ENCODE data around the gene PPP2R5C.
"Not testable (repeated sequence)": the region's sequence is repeated elsewhere in the genome, so short reads cannot be mapped to it uniquely, and the experiment has no call there.

PPP2R5C gene

DNA sequence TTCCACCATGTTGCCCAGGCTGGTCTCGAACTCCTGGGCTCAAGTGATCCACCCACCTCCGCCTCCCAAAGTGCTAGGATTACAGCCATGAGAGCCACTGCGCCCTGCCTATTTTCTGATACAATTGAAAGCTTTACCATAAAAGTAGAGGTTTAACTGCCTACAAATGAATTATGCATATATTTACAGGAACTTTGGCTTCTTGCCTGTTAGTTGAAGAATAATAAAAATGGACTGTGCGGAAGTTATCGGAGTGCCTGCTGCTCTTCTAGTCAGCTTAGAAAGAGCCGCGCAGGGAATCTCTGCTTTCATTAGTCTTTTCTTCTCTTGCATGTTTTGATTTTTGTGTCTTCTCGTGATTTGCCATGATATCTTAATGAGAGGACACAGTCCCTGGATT lies 34.5 kb downstream of the PPP2R5C start:
- in situ Hi-C loops (cut with HindIII; ENCODE audit: low pct_ligation_motif_present, low sequenced_read_pairs) = no loop called here
- TF ChIP-seq, protein P1, sequence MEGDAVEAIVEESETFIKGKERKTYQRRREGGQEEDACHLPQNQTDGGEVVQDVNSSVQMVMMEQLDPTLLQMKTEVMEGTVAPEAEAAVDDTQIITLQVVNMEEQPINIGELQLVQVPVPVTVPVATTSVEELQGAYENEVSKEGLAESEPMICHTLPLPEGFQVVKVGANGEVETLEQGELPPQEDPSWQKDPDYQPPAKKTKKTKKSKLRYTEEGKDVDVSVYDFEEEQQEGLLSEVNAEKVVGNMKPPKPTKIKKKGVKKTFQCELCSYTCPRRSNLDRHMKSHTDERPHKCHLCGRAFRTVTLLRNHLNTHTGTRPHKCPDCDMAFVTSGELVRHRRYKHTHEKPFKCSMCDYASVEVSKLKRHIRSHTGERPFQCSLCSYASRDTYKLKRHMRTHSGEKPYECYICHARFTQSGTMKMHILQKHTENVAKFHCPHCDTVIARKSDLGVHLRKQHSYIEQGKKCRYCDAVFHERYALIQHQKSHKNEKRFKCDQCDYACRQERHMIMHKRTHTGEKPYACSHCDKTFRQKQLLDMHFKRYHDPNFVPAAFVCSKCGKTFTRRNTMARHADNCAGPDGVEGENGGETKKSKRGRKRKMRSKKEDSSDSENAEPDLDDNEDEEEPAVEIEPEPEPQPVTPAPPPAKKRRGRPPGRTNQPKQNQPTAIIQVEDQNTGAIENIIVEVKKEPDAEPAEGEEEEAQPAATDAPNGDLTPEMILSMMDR (IDR thresholded peaks at IDR 0.05; ENCODE audit: low read depth, low read length, missing control alignments) = no peak
- Histone ChIP-seq H3K27ac (no peak overlapping the region), H3K4me3 (ENCODE audit: low read depth, low read length) (no peak overlapping the region), H3K36me3 (replicated peaks) (no peaks in the 10 kb centered on the region), H3K27me3 (replicated peaks) (no peaks in the 10 kb centered on the region)
- DNase-seq = no peak

DNA sequence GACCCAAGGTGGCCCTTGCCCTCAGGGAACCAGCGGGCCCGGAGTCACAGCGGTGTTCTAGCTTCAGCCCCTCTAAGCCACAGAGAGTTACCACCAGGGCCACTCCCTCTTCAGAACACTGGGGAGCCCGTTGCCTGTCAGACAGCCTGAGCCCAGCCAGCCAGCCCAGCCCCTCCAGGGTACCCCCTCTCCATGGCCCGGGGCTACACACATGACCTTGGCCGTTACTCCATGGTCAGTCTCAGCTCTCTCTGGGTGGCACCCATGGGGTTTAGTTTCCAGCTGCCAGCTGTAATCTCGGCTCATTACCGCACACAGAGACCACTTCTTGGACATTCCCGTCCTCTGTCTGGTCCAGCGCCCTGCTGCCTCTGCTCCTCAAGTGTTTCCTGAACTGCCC lies 35.0 kb downstream of the PPP2R5C start:
- Histone ChIP-seq H3K27me3 (replicated peaks) (no peaks in the 10 kb centered on the region), H3K27ac (no peak overlapping the region), H3K36me3 (replicated peaks) (no peaks in the 10 kb centered on the region), H3K4me3 (ENCODE audit: low read depth, low read length) (no peak overlapping the region)
- in situ Hi-C loops (cut with HindIII; ENCODE audit: low pct_ligation_motif_present, low sequenced_read_pairs) = no loop called here
- TF ChIP-seq, protein P1 (IDR thresholded peaks at IDR 0.05; ENCODE audit: low read depth, low read length, missing control alignments) = no peak
- no peak for DNase-seq

DNA sequence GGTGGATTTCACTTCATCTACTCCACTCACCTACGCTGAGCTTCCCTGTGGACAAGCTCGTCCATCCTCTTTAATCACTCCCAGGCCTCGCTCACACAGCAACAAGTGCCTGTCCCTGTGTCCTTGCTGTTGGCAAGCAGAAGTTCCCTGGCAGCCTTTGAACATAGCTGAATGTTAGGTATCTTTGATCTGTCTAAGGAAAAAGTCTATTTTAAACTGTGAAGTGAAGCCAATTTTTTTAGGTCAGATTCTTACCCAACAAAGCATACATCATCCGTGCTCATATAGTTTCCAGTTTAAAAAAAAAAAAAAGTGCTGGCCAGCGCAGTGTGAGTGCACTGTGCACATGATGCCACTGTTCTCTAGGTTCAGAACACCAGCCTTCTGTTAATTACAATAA lies 36.3 kb downstream of the PPP2R5C start:
- TF ChIP-seq, protein P1 (IDR thresholded peaks at IDR 0.05; ENCODE audit: low read depth, low read length, missing control alignments) = no peak
- Histone ChIP-seq H3K4me3 (ENCODE audit: low read depth, low read length) (no peak overlapping the region), H3K36me3 (replicated peaks) (no peaks in the 10 kb centered on the region), H3K27ac (no peak overlapping the region), H3K27me3 (replicated peaks) (no peaks in the 10 kb centered on the region)
- DNase-seq = no peak
- in situ Hi-C loops (cut with HindIII; ENCODE audit: low pct_ligation_motif_present, low sequenced_read_pairs) = no loop called here

DNA sequence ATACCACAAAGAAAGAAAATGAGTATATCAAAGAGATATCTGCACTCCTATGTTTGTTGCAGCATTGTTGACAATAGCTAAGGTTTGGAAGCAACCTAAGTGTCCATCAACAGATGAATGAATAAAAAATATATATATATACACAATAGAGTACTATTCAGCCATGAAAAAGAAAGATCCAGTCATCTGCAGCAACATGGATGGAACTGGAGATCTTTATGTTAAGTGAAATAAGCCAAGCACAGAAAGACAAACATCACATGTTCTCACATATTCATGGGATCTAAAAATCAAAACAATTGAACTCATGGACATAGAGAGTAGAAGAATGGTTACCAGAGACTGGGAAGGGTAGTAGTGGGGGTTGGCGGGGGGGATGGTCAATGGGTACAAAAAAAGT lies 42.9 kb downstream of the PPP2R5C start:
- H3K36me3 ChIP-seq (replicated peaks); H3K27me3 ChIP-seq (replicated peaks); in situ Hi-C loops (cut with HindIII; ENCODE audit: low pct_ligation_motif_present, low sequenced_read_pairs); H3K27ac ChIP-seq; H3K4me3 ChIP-seq (ENCODE audit: low read depth, low read length); DNase-seq: not testable (repeated sequence)

DNA sequence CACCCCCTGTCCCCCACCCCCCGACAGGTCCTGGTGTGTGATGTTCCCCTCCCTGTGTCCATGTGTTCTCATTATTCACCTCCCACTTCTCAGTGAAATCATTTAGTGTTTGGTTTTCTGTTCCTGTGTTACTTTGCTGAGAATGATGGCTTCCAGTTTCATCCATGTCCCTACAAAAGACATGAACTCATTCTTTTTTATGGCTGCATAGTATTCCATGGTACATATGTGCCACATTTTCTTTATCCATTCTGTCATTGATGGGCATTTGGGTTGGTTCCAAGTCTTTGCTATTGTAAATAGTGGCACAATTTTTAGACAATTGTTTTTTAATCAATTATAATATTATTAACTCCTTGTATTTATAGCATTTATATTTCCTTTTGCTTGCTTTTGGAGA lies 44.7 kb downstream of the PPP2R5C start:
- H3K4me3 ChIP-seq (ENCODE audit: low read depth, low read length); H3K27ac ChIP-seq; H3K36me3 ChIP-seq (replicated peaks); in situ Hi-C loops (cut with HindIII; ENCODE audit: low pct_ligation_motif_present, low sequenced_read_pairs); H3K27me3 ChIP-seq (replicated peaks); DNase-seq: not testable (repeated sequence)

DNA sequence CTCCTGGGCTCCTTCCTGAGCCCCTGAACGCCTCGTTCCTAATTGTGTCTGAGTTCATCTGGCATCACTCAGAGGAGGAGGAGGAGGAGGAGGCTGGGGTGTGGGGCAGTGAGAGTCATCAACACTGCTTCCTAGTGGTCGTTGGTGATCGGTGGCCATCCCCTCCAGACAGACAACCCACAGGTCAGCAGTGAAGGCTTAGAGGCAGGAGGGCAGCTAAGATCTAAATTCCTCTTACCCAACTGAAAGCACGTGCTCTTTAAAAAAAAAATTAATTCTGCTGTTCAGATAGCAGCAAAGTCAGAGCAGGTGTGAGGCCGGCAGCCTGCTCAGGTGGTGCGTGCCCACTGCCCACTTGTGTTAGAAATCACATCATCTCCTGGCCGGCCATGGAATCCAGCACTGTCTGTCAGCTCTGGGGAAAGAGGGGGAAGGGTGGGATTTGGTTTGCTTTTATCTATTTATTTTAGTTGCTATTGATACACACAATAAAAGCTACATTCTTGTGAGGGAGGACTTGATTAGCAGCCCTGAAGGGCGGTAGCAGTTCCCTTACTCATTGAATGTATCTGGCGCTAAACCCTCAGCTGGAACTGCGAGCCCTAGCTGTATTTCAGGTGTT lies 46.6 kb downstream of the PPP2R5C start:
- in situ Hi-C loops (cut with HindIII; ENCODE audit: low pct_ligation_motif_present, low sequenced_read_pairs) = no loop called here
- Histone ChIP-seq H3K4me3 (ENCODE audit: low read depth, low read length) (no peak overlapping the region), H3K27me3 (replicated peaks) (no peaks in the 10 kb centered on the region), H3K36me3 (replicated peaks) (no peaks in the 10 kb centered on the region), H3K27ac (no peak overlapping the region)
- DNase-seq = no peak
- TF ChIP-seq, protein P1 (IDR thresholded peaks at IDR 0.05; ENCODE audit: low read depth, low read length, missing control alignments) = peak; percentile 18
